Gastroesophageal sphincter (tissue), 3 donors: Measurements from ENCODE around the gene KRT78.

Experiments
- CTCF ChIP-seq, 4 experiments: fragments of 200-600 bp in 2 of 4; fragments of 450-650 bp in 2 of 4; sonication (generic) in 1 of 4; IDR thresholded peaks; one replicate each; pipeline ENCODE4 v1.5.1; 2017 to 2019; ENCODE audit warnings: antibody characterized with exemption in 4 of 4, mild to moderate bottlenecking in 2 of 4, moderate library complexity in 2 of 4
- EP300 ChIP-seq: sonication (generic); formaldehyde crosslinking; IDR thresholded peaks from one replicate; pipeline ENCODE4 v1.6.1; 2017; ENCODE audit warnings: antibody characterized with exemption, mild to moderate bottlenecking
- POLR2A ChIP-seq, 2 donors: fragments of 450-650 bp; IDR thresholded peaks; one replicate each; pipeline ENCODE4 v1.6.1; 2017; ENCODE audit warnings: antibody characterized with exemption in 2 of 2, mild to moderate bottlenecking in 2 of 2, moderate library complexity in 1 of 2
- POLR2AphosphoS5 ChIP-seq: sonication (generic); formaldehyde crosslinking; IDR thresholded peaks from one replicate; pipeline ENCODE4 v1.6.1; 2017; ENCODE audit warnings: antibody characterized with exemption

- no peak for TF ChIP-seq CTCF (IDR thresholded peaks at IDR 0.05)
- no peak for TF ChIP-seq POLR2A (IDR thresholded peaks at IDR 0.05)
- TF ChIP-seq POLR2AphosphoS5, result no peak
- TF ChIP-seq EP300, result no peak
Measured at GRCh38 chr12:52836491-52837412, 12.0 kb downstream of the KRT78 start.
